Astrocyte (in vitro differentiated cells and primary cell): ENCODE data around the gene POU6F2.

ENCODE experiments used
- EZH2 ChIP-seq: IDR thresholded peaks from 2 replicates; pipeline ENCODE4 v1.6.1; 2012; ENCODE audit warnings: mild to moderate bottlenecking, low read length, inconsistent platforms; ENCODE audit not compliant: insufficient read depth
- TF ChIP-seq, protein P1 (sequence below): IDR thresholded peaks from 2 replicates; pipeline ENCODE4 v1.5.1; 2011; ENCODE audit warnings: low read depth, mild to moderate bottlenecking, inconsistent platforms, low read length, moderate library complexity; ENCODE audit not compliant: insufficient read depth

DNA sequence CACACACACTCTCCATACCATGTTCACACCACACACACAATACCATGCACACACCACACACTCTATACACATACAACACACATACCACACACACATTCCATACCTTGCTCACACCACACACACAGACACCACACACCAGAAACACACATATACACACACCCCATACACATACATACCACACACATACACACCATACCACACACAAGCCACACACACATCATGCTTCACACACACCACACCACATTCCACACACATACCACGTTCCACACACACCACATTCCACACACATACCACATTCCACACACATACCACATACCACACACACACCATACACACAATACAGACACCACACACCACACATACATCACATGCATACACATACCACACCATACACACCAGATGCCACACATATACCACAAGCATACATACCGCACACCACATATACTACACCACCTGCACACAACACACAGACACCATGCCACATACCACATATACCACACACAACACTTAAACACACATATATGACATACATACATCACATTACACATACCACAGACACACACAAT is 282.7 kb downstream of the POU6F2 start:
- TF ChIP-seq, protein P1, sequence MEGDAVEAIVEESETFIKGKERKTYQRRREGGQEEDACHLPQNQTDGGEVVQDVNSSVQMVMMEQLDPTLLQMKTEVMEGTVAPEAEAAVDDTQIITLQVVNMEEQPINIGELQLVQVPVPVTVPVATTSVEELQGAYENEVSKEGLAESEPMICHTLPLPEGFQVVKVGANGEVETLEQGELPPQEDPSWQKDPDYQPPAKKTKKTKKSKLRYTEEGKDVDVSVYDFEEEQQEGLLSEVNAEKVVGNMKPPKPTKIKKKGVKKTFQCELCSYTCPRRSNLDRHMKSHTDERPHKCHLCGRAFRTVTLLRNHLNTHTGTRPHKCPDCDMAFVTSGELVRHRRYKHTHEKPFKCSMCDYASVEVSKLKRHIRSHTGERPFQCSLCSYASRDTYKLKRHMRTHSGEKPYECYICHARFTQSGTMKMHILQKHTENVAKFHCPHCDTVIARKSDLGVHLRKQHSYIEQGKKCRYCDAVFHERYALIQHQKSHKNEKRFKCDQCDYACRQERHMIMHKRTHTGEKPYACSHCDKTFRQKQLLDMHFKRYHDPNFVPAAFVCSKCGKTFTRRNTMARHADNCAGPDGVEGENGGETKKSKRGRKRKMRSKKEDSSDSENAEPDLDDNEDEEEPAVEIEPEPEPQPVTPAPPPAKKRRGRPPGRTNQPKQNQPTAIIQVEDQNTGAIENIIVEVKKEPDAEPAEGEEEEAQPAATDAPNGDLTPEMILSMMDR = no peak
- TF ChIP-seq EZH2 = no peak
